IPS DF 19.7 (cell line): ENCODE results near the gene CHCHD2.
"Not testable (repeated sequence)": the region's sequence is repeated elsewhere in the genome, so short reads cannot be mapped to it uniquely, and the experiment has no call there.

Experiments used
- DNase-seq: peaks from one replicate; pipeline ENCODE4 v3.0.0-alpha.2; 2013; ENCODE audit warnings: low read depth, low spot score

Gene CHCHD2

DNA sequence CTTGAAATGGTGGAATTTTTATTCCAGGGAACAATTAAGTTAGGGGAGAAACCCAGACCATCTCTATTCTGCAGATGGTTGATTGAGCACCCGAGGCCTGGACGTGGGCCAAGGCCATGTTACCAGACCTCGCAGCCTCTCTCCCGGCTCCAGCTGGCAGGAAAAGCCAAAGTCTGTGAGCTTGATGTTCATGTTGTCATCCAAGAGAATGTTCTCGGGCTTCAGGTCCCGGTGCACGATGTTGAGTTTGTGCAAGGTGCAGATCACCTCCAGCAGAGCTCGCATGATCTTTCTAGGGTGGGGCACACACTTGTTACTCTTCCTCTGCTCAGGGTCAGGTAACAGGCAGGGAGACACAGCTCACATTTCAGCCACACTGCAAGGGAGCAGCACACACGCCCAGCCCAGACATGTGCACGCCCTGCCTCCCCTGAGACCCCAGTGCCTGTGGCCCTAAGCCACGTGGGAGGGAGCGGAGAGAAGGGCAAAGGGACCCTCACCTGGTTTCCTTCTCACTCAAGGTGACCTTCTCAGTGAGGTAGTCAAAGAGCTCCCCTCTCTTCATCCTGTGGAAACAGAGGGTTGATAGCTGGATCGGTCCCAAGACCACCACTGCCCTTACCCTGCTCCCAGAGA, 23.0 kb downstream of the CHCHD2 start:
- no peak for DNase-seq

DNA sequence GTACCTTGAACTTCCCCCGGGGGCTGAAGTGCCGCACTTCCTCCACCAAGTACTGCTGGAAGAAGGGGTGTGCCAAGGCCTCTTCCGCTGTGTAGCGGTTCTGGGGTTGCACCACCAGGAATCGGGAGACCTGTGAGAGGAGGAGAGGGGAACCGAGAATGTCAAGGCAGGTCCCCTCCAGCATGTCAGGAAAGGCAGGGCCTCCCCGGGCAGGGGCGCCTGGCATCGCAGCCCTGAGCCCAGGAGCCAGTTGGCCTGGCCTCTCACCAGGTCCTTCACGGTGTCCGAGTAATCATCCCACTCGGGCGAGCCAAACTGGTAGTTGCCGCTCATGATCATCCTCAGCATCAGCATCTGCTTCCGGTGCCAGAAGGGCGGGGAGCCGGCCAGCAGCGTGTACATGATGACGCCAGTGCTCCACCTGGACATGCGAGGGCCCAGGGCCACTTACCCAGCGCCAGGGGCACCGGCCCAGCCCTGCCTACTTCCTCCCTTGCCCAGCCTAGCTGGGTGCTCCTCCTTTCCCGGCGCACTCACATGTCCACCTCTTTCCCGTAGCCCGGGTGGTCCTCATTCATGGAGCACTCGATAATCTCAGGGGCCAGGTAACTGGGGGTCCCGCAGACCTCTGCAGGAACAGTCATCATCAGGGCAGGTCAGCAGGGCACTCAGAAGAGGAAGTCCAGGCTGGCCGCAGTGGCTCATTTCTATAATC, 24.5 kb downstream of the CHCHD2 start:
- no peak for DNase-seq

DNA sequence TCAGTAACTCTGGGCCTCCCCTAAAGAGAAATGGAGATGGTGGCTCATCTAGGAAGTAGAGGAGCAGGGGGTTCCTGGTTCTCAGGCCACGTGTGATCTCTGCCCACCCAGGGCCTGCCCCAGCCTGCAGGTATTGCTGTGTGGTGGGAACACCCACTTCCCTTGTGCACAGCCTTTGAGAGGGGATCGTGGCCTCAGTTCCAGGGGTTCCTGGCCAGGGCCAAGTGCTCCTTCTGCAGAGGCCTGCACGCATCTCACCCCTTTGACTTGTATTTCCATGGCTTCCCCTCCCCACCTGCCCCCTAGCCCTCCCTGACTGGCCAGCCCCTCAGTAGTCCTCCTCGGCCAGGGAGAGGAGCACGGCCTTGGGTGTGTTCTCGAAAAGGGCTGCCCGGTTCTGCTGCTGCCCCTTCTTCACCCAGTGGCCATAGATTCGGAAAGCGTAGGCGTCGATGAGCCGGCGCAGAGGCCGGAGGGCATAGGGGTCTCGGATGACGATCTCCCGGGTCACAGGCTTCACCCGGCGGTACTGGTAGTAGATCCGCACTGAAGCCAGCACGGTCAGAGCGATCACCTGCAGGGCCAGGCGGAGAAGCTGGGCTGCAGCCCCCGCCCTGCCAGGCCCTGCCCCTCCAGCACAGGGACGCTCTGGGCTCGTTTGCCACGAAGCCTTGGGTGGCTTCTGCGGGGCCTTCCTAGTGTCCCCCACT, 25.4 kb downstream of the CHCHD2 start:
- not testable (repeated sequence) for DNase-seq

DNA sequence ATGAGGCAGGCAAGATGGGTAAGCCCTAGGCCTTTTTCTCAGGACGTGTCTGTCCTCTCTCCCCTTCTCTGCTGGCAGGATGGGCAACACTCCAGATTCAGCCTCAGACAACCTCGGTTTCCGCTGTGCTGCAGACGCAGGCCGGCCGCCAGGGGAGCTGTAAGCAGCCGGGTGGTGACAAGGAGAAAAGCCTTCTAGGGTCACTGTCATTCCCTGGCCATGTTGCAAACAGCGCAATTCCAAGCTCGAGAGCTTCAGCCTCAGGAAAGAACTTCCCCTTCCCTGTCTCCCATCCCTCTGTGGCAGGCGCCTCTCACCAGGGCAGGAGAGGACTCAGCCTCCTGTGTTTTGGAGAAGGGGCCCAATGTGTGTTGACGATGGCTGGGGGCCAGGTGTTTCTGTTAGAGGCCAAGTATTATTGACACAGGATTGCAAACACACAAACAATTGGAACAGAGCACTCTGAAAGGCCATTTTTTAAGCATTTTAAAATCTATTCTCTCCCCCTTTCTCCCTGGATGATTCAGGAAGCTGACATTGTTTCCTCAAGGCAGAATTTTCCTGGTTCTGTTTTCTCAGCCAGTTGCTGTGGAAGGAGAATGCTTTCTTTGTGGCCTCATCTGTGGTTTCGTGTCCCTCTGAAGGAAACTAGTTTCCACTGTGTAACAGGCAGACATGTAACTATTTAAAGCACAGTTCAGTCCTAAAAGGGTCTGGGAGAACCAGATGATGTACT, 26.7 kb downstream of the CHCHD2 start:
- DNase-seq, result no peak

DNA sequence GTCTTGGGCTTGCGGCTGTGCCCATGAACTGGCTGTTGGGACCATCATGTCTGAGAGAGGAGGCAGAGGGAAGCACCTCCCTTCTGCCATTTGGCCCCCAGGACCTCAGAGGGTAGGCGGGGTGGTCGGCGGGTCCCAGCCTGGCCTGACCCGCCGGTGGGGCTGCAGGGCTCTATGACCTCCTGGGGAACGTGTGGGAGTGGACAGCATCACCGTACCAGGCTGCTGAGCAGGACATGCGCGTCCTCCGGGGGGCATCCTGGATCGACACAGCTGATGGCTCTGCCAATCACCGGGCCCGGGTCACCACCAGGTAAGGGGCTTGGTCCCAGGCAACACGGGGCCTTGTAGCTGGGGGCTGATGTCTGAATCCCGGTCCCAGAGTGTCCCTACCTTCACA, 28.1 kb downstream of the CHCHD2 start:
- no peak for DNase-seq

DNA sequence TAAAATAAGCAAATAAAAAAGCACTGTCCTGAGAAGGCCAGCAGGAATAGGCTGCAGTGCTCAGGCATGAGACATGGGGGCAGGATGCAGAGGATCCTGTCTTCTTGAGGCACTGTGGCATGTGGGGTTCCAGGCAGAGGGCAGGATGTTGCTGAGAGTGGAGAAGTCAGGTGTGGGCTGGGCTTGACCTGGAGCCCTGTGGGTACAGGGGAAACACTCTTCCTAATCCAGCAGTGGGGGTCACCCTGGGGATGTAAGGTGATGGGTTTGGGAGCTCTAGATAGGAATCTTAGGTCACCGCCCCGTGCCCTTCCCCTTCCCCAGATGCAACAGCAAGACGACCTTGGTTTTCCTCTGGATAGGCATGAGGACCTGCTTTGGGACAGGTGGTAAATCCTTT, 28.6 kb downstream of the CHCHD2 start:
- DNase-seq, result no peak

DNA sequence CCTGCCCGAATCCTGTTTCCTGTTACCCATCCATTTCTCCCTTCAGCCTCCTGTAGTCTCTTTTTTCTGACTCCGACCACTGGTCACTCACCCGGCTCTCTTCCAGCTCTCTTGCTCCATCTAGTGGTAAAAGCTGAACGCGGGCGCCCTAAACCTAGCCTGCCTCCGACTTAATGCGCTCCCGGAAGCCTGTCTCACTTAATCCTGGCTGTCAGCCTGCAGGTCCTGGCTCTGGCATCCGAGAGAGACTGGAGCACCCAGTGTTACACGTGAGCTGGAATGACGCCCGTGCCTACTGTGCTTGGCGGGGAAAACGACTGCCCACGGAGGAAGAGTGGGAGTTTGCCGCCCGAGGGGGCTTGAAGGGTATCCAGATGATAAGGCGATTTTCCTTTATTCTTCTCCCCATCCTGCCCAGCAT, 31.9 kb downstream of the CHCHD2 start:
- peak; percentile 45 for DNase-seq

DNA sequence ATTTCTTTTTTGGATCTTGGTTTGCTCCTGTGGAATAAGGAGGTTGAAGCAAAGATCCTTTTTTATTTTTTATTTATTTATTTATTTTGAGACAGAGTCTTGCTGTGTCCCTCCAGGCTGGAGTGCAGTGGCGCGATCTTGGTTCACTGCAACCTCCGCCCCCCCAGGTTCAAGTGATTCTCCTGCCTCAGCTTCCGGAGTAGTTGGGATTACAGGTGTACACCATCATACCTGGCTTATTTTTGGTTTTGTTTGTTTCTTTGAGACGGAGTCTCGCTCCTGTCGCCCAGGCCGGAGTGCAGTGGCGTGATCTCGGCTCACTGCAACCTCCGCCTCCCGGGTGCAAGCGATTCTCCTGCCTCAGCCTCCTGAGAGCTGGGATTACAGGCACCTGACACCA, 39.9 kb downstream of the CHCHD2 start:
- DNase-seq, result not testable (repeated sequence)

DNA sequence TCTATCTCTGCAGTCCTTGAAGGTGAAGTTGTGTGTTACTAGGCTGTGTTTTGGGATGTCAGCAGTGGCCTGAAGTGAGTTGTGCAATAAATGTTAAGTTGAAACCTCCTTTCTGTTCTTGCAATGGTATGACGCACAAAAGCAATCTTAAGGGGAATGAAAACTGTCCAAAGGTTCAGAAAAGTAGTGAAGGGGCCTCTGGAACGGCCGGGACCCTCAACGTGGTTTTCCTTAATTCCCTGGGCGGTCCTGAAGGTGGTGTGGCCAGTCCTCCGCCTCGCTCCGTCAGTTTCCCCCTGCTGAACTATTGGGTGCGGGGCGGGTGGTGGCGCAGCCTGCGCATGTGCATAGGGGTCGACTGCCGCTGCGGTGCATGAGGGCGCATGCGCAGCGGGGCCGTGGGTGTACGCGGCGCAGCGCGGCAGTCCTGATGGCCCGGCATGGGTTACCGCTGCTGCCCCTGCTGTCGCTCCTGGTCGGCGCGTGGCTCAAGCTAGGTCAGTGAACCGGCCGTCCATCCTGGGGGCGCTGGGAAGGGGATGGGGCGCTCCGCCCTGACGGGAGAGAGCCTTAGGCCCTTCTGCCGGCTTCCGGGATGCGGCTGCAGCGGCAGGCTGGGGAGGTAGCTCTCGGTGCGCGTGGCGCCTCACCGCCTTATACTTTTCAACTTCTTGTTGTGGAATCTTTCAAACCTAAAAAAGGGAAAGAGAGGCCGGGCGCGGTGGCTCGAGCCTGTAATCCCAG, 42.2 kb downstream of the CHCHD2 start, which contains the start of gene SUMF2:
SUMF2 (plus strand) TSS at position 405 of the 744 bp plus-strand sequence; CDS start at position 431, 26 bp downstream.
- peak; percentile 70 for DNase-seq

DNA sequence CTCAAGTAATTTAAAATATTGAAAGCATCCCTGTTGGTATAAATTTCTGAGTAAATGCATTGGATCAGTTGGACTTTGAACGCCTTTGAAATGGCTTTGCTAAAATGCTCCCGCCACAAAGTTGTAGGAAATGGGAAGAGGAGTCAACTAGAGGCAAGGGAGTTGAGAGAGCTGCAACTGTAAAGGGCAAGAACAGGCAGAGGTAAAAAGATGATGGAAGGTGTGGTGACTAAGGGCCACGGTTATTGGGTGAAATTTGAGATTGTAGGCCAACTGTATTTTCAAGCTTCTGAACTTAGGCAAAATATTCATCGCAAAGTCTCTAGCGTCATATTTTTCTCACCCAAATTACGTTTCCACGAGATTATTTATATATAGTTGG, 42.8 kb downstream of the CHCHD2 start:
- DNase-seq, result no peak

DNA sequence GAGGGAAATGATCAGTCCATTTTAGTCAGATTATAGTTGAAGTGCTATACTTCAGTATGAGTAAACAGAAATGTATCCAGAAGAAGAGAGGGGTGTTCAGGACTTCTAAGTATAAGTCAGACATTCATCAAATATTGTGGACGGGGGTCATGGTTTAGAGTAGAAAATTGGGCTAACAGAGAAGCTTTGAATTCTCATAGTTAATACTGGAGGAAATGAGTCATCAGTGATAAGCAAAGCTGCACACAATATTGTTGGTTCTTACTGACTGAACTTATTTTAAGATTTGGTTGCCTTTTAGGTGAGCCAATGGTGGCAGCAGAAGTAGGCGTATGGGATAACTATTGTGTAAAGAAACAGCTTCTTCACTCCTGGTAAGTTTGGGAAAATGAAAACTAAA, 43.9 kb downstream of the CHCHD2 start:
- DNase-seq, result no peak

DNA sequence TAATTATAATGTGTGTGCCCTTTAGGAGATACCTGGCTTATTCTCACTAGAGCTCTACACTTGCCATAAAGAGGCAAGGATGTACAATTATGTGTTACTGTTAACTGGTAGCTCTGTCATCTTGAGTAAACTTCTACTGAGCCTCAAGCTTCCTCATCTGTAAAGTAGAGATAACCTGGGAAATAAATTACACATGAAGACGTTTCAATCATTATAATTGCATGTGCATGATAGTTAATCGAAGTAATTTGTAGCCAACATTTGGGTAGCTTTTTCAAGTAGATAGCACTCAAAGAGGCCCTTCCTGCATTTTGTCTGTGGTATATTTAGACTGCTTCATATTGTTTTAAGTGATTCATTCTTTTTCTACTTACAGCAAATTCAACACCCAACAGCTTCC, 52.3 kb downstream of the CHCHD2 start:
- DNase-seq, result no peak

DNA sequence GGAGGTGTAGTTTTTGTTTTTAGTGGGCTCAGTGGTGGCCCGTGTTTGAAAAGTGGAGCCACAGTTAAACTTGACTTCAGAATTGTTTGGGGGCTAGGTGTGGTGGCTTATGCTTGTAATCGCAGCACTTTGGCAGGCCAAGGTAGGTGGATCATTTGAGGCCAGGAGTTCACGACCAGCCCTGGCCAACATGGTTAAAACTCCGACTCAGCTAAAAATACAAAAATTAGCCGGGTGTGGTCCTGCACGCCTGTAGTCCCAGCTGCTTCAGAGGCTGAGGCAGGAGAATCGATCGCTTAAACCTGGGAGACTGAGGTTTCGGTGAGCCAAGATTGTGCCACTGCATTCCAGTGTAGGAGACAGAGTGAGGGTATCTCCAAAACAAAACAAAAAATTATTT, 52.9 kb downstream of the CHCHD2 start:
- DNase-seq, result no peak
